ENCODE results near the gene CDK5RAP1. TPM values are rescaled to one million over a fixed set of nuclear protein-coding genes. Genes with fewer than 3 reads are reported as not detected.

CDK5RAP1 gene
- total RNA-seq, 1 donor from 2014 or later: 28.3 TPM

GRCh38 chr20:33415948-33416347 lies 14.6 kb upstream of the CDK5RAP1 start:
- peak; percentile 79 for TF ChIP-seq CTCF (IDR thresholded peaks at IDR 0.05)
- no peak overlapping the region for H3K4me3 Mint-ChIP-seq (ENCODE audit: unreplicated experiment)
- H3K4me1 Mint-ChIP-seq (ENCODE audit: low read depth): peaks cover 5% of the 10 kb centered on the region
- H3K36me3 Mint-ChIP-seq (ENCODE audit: low read depth): peaks cover 22% of the 10 kb centered on the region
- no peak overlapping the region for H3K27ac Mint-ChIP-seq (ENCODE audit: unreplicated experiment)
- H3K27me3 Mint-ChIP-seq (ENCODE audit: low read depth): no peaks in the 10 kb centered on the region
- DNase-seq (ENCODE audit: low spot score): no peak
- no peaks in the 10 kb centered on the region for H3K9me3 Mint-ChIP-seq (ENCODE audit: low read depth)

GRCh38 chr20:33412484-33412838 lies 11.1 kb upstream of the CDK5RAP1 start:
- H3K27ac Mint-ChIP-seq (ENCODE audit: unreplicated experiment): no peak overlapping the region
- H3K4me3 Mint-ChIP-seq (ENCODE audit: unreplicated experiment): no peak overlapping the region
- no peak for TF ChIP-seq CTCF (IDR thresholded peaks at IDR 0.05)
- peaks cover 34% of the 10 kb centered on the region for H3K36me3 Mint-ChIP-seq (ENCODE audit: low read depth)
- no peaks in the 10 kb centered on the region for H3K4me1 Mint-ChIP-seq (ENCODE audit: low read depth)
- H3K27me3 Mint-ChIP-seq (ENCODE audit: low read depth): no peaks in the 10 kb centered on the region
- no peak for DNase-seq (ENCODE audit: low spot score)
- H3K9me3 Mint-ChIP-seq (ENCODE audit: low read depth): no peaks in the 10 kb centered on the region

GRCh38 chr20:33411711-33412483 lies 10.6 kb upstream of the CDK5RAP1 start:
- H3K27ac Mint-ChIP-seq (ENCODE audit: unreplicated experiment): no peak overlapping the region

GRCh38 chr20:33411242-33411641 lies 9.9 kb upstream of the CDK5RAP1 start:
- H3K27ac Mint-ChIP-seq (ENCODE audit: unreplicated experiment): no peak overlapping the region
- H3K27me3 Mint-ChIP-seq (ENCODE audit: low read depth): no peaks in the 10 kb centered on the region
- no peak overlapping the region for H3K4me3 Mint-ChIP-seq (ENCODE audit: unreplicated experiment)
- no peaks in the 10 kb centered on the region for H3K4me1 Mint-ChIP-seq (ENCODE audit: low read depth)
- no peak for TF ChIP-seq CTCF (IDR thresholded peaks at IDR 0.05)
- H3K36me3 Mint-ChIP-seq (ENCODE audit: low read depth): peaks cover 38% of the 10 kb centered on the region
- no peak for DNase-seq (ENCODE audit: low spot score)
- H3K9me3 Mint-ChIP-seq (ENCODE audit: low read depth): no peaks in the 10 kb centered on the region

More at GRCh38 chr20:33411711-33412483, 10.6 kb upstream of the CDK5RAP1 start:
- H3K9me3 Mint-ChIP-seq (ENCODE audit: low read depth): no peaks in the 10 kb centered on the region
- no peaks in the 10 kb centered on the region for H3K4me1 Mint-ChIP-seq (ENCODE audit: low read depth)
- H3K36me3 Mint-ChIP-seq (ENCODE audit: low read depth): peaks cover 37% of the 10 kb centered on the region
- no peak overlapping the region for H3K4me3 Mint-ChIP-seq (ENCODE audit: unreplicated experiment)
- no peak for DNase-seq (ENCODE audit: low spot score)
- no peaks in the 10 kb centered on the region for H3K27me3 Mint-ChIP-seq (ENCODE audit: low read depth)
- no peak for TF ChIP-seq CTCF (IDR thresholded peaks at IDR 0.05)

- Mint-ChIP-seq H3K27ac (ENCODE audit: unreplicated experiment) (no peak overlapping the region), H3K9me3 (ENCODE audit: low read depth) (no peaks in the 10 kb centered on the region), H3K27me3 (ENCODE audit: low read depth) (no peaks in the 10 kb centered on the region), H3K36me3 (ENCODE audit: low read depth) (peaks cover 36% of the 10 kb centered on the region), H3K4me3 (ENCODE audit: unreplicated experiment) (no peak overlapping the region), H3K4me1 (ENCODE audit: low read depth) (no peaks in the 10 kb centered on the region)
- no peak for DNase-seq (ENCODE audit: low spot score)
- TF ChIP-seq CTCF (IDR thresholded peaks at IDR 0.05): no peak
These were observed 8.9 kb upstream of the CDK5RAP1 start for GRCh38 chr20:33410081-33410742.

Data from chondrocyte (in vitro differentiated cells).